Measurements from ENCODE around the gene MBD3.

The MBD3 gene

DNA sequence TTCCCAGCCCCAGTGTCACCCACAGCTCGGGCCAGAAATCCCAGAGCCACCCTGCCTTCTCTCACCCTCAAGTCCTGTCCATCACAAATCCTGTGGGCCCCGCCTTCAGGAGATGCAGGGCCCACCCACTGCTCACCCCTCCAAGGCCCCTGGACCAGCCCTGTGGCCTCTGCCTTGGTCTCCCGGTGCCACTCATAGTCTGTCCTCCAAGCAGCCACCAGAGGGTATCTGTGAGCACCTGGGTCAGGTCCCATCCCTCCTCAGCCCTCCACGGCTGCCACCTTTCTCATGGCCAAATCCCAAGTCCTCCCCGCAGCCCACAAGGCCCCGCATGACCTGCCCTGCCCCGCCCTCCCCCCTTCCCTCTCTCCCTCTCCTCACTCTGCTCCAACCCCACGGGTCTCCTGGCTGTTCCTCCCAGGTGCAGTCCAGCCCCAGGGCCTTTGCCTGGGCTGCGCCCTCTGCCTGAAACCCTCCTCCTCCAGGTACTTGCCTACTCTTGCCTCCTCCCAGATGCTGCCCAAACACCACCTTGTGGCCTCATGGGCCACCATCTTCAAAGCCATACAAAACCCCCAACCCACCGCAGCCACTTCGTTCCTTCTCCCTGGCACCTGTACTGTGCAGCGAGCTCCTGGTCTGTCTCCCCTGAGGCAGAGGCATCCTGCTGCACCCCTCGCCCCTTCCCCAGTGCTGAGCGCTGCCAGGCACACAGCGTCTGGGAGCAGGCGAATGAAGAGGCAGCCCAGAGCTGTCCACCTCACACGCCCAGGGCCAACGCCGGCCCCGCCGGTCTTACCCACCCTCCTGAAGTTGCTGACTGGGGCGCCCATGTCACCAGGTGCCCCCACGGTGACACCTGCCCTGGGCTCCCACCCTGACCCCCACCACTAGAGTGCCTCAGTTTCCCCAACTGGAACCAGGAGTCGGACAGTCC, 25.8 kb upstream of the MBD3 start:
- DNase-seq: peak in 1 of 2 experiments; percentile 52

GRCh38 chr19:1616875-1617274, 24.2 kb upstream of the MBD3 start:
- DNase-seq: no peak

- no peak for DNase-seq
Observed at GRCh38 chr19:1616396-1616795, 23.7 kb upstream of the MBD3 start.

DNA sequence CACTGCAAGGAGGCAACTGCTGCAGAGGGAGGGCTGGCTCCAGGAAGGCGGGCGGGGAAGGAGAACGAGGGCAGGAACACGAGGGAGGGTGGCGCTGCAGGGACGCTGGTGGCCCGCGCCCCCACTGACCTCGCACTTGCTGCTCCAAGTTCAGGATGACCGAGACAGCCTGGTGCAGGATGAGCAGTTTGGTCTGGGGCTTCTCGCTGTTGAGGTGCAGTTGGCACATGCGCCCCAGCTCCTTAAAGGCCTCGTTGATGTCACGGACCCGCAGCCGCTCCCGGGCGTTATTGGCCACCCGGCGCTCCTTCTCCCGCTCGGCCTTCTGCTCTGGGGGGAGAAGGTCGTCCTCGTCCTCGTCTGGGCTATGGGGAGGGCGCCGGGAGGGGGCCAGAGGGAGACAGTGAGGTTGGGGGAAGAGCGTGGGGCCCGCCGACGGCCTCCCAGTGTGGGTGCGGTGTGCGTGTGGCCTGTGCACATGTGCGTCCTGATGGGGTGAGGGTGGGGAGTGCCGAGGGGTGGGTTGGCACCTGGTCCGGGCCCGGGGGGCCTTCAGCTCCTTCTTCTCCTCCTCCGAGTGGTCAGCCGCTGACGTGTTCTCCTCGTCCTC, 22.6 kb upstream of the MBD3 start:
- DNase-seq: no peak

DNA sequence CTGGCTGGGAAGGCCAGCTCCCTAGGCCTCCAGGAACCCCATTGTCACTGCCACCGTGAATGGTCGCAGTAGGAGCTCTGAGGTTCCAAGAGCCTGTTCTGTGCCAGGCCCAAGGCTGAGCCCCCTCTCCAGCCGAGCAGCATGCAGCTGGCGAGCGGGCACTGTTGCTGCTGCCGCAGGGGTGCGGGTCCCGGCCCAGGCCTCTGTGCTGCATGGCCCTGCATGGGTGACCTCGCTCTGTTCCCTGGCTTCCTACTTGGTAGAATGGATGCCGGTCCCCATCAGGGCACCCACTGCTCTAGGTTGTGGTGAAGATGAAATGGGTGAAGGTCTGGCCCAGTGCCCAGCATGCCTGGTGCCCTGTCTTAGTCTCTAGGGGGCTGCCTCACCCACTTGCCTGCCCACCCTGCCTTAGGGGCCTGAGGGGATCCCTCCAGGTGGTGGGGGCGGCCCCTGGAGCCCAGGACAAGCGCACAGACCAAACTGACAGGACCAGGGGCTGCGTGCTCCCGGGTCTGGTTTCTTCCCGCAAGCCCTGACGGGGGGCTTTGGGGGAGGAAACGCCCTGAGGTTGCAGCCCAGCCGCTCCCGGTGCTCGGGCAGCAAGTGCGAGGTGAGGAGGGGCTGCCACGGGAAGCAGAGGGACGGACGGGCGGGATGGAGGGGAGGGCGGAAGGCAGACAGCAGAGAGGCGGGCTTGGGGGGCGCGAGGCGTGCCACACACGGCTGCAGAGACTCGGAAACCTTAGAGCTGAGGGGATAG, 21.3 kb upstream of the MBD3 start:
- DNase-seq: no peak

GRCh38 chr19:1613146-1613545, 20.5 kb upstream of the MBD3 start:
- DNase-seq: no peak

GRCh38 chr19:1612114-1613086, 19.7 kb upstream of the MBD3 start:
- no peak for DNase-seq

- DNase-seq: no peak
Observed at GRCh38 chr19:1611353-1611752, 18.7 kb upstream of the MBD3 start.

GRCh38 chr19:1610579-1610978, 17.9 kb upstream of the MBD3 start:
- no peak for DNase-seq

GRCh38 chr19:1609680-1610474, 17.2 kb upstream of the MBD3 start:
- DNase-seq: no peak

DNA sequence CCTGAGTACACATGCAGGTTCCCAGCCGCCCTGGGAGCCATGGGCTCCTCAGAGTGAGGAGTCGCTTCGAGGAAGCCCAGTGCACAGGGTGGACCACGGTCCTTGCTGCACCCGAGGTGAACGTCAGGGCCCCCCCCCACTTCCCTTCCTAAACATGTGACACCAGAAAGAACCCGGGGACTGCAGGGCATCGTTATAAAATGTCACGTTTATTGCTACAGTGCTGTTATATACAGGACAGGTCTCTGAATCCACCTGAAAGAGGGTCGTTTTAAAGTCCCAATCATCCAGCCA, 16.4 kb upstream of the MBD3 start:
- no peak for DNase-seq

GRCh38 chr19:1608359-1609102, 15.9 kb upstream of the MBD3 start:
- no peak for DNase-seq

- DNase-seq: no peak
Observed at GRCh38 chr19:1606138-1606651, 13.5 kb upstream of the MBD3 start.

- peak; percentile 89 to 90 for DNase-seq
Observed at GRCh38 chr19:1605236-1606137, 12.8 kb upstream of the MBD3 start, which contains the start of gene UQCR11. Gene UQCR11 (minus strand): TSS chr19:1605462. CDS start chr19:1605409, 53 bp downstream.

- DNase-seq: no peak
Observed at GRCh38 chr19:1602091-1602707, 9.5 kb upstream of the MBD3 start.

- DNase-seq: no peak
Observed at GRCh38 chr19:1601613-1602064, 9.0 kb upstream of the MBD3 start.

- no peak for DNase-seq
Observed at GRCh38 chr19:1599460-1599846, 6.8 kb upstream of the MBD3 start.

GRCh38 chr19:1598777-1599459, 6.3 kb upstream of the MBD3 start:
- DNase-seq: no peak

- DNase-seq: no peak
Observed at GRCh38 chr19:1593501-1593772, 772 bp upstream of the MBD3 start.

Data from NCI-H526 (cell line).